NCI-H187 treated with DMSO at 0.1 percent for 48 hours (cell line): ENCODE measurements around the gene TIE1.

Experiments
- DNase-seq: peaks from one replicate; lab custom pipeline; 2025; lab: John Stamatoyannopoulos, UW

Gene TIE1

GRCh38 chr1:43300378-43301094, at the start of gene TIE1:
Gene TIE1 (plus strand): TSS chr1:43300982. CDS start chr1:43301072, 90 bp downstream.
- DNase-seq: no peak

- no peak for DNase-seq
Measured at GRCh38 chr1:43251024-43251423, 49.8 kb upstream of the TIE1 start.

GRCh38 chr1:43252225-43252624, 48.6 kb upstream of the TIE1 start:
- DNase-seq: no peak

- no peak for DNase-seq
Measured at GRCh38 chr1:43253173-43253572, 47.6 kb upstream of the TIE1 start.

GRCh38 chr1:43253876-43254275, 46.9 kb upstream of the TIE1 start:
- DNase-seq: no peak

GRCh38 chr1:43255438-43256210, 45.2 kb upstream of the TIE1 start:
- no peak for DNase-seq

GRCh38 chr1:43256675-43257570, 43.9 kb upstream of the TIE1 start:
- DNase-seq: no peak

- DNase-seq: no peak
Measured at GRCh38 chr1:43258370-43258769, 42.4 kb upstream of the TIE1 start.

GRCh38 chr1:43265431-43265830, 35.4 kb upstream of the TIE1 start:
- no peak for DNase-seq

GRCh38 chr1:43266881-43267280, 33.9 kb upstream of the TIE1 start:
- DNase-seq: no peak

- DNase-seq: no peak
Measured at GRCh38 chr1:43267291-43267805, 33.4 kb upstream of the TIE1 start.

- no peak for DNase-seq
Measured at GRCh38 chr1:43267818-43268425, 32.9 kb upstream of the TIE1 start.

- DNase-seq: no peak
Measured at GRCh38 chr1:43269627-43270375, 31.0 kb upstream of the TIE1 start, which contains the start of gene TMEM125. Gene TMEM125 (plus strand): TSS chr1:43269983. CDS start chr1:43272723, 2,740 bp downstream.

GRCh38 chr1:43270421-43271095, 30.2 kb upstream of the TIE1 start:
- peak; percentile 10 for DNase-seq

- DNase-seq: no peak
Measured at GRCh38 chr1:43271186-43272118, 29.3 kb upstream of the TIE1 start.

GRCh38 chr1:43272161-43272560, 28.6 kb upstream of the TIE1 start:
- DNase-seq: no peak

GRCh38 chr1:43272576-43273571, 27.9 kb upstream of the TIE1 start:
- DNase-seq: no peak

GRCh38 chr1:43273708-43274107, 27.1 kb upstream of the TIE1 start:
- DNase-seq: no peak
